Loucy (cell line): ENCODE measurements around the gene CFHR5.

Source experiments
- EZH2phosphoT487 ChIP-seq: fragments of 200-600 bp; IDR thresholded peaks from 2 replicates; pipeline ENCODE4 v1.6.1; 2018; ENCODE audit warnings: antibody characterized with exemption, mild to moderate bottlenecking, moderate library complexity, borderline replicate concordance
- TF ChIP-seq, protein P1 (sequence below): fragments of 200-600 bp; sonication (generic); conservative IDR thresholded peaks from 2 replicates; pipeline ENCODE4 v1.5.1; 2014; ENCODE audit warnings: mild to moderate bottlenecking, antibody characterized with exemption, low read length

- TF ChIP-seq, protein P1, sequence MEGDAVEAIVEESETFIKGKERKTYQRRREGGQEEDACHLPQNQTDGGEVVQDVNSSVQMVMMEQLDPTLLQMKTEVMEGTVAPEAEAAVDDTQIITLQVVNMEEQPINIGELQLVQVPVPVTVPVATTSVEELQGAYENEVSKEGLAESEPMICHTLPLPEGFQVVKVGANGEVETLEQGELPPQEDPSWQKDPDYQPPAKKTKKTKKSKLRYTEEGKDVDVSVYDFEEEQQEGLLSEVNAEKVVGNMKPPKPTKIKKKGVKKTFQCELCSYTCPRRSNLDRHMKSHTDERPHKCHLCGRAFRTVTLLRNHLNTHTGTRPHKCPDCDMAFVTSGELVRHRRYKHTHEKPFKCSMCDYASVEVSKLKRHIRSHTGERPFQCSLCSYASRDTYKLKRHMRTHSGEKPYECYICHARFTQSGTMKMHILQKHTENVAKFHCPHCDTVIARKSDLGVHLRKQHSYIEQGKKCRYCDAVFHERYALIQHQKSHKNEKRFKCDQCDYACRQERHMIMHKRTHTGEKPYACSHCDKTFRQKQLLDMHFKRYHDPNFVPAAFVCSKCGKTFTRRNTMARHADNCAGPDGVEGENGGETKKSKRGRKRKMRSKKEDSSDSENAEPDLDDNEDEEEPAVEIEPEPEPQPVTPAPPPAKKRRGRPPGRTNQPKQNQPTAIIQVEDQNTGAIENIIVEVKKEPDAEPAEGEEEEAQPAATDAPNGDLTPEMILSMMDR, result no peak
- TF ChIP-seq EZH2phosphoT487, result no peak
Measured at GRCh38 chr1:197041486-197042353, 64.4 kb downstream of the CFHR5 start.
